22Rv1 (cell line): ENCODE measurements around the gene ARG2.

ENCODE experiments used
- ZFX ChIP-seq: fragments of 450-650 bp; IDR thresholded peaks from 2 replicates; pipeline ENCODE4 v1.6.1; 2017; ENCODE audit warnings: antibody characterized with exemption, borderline replicate concordance
- TF ChIP-seq, protein P1 (sequence below): fragments of 450-650 bp; IDR thresholded peaks from 2 replicates; pipeline ENCODE4 v1.5.1; 2017; ENCODE audit warnings: mild to moderate bottlenecking

- TF ChIP-seq, protein P1, sequence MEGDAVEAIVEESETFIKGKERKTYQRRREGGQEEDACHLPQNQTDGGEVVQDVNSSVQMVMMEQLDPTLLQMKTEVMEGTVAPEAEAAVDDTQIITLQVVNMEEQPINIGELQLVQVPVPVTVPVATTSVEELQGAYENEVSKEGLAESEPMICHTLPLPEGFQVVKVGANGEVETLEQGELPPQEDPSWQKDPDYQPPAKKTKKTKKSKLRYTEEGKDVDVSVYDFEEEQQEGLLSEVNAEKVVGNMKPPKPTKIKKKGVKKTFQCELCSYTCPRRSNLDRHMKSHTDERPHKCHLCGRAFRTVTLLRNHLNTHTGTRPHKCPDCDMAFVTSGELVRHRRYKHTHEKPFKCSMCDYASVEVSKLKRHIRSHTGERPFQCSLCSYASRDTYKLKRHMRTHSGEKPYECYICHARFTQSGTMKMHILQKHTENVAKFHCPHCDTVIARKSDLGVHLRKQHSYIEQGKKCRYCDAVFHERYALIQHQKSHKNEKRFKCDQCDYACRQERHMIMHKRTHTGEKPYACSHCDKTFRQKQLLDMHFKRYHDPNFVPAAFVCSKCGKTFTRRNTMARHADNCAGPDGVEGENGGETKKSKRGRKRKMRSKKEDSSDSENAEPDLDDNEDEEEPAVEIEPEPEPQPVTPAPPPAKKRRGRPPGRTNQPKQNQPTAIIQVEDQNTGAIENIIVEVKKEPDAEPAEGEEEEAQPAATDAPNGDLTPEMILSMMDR: no peak
- no peak for TF ChIP-seq ZFX
Measured at GRCh38 chr14:67668559-67668958, 48.8 kb downstream of the ARG2 start.
